SH-SY5Y (cell line): ENCODE data around the gene ZNF521.

Experiments used
- GATA2 ChIP-seq: IDR thresholded peaks from 2 replicates; pipeline ENCODE4 v1.6.1; 2011; ENCODE audit warnings: mild to moderate bottlenecking, low read depth, low read length
- GATA3 ChIP-seq: IDR thresholded peaks from 2 replicates; pipeline ENCODE4 v1.6.1; 2011; ENCODE audit warnings: low read depth, mild to moderate bottlenecking, low read length, moderate library complexity

Gene ZNF521

DNA sequence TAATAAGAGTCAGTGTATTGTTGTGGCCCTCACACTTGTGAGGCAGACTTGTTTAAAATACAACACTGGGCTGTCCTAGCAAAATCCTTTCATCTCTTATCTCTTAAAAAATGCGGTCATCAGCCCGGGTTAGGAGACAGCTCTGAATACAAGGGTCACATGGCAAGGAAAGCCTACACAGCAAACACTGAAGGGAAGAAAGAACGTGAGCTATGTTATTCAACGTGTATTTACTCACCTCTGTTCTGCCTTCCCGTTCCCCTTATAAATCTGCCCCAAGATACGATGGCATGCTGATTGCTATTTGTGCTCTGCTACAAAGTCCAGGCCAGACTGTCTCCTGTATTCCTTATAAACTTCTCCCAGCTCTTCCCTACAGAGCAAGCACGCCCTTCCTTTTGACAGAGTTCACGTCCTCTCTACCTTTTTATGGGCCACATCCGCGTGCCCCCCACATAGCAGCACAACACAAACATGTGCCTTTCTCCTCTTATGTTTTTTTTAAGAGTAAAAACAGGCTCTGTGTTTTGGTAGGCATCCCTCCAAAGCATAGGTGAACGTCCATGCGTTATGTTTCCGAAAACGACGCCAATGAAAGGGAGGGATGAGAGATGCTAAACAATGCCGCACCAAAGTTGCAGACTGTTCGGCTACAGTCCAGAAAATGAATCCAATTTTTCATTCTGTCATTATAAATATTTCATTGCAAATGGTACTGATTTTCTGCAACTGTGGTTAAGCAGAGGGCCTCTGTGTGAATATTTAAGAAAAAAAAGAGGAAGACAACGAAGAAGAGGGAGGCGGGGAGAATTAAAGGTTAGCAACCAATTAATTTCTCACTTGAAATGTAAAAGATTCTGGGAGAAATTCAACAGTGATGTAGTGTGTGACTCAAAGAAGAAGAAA lies 274.7 kb downstream of the ZNF521 start:
- TF ChIP-seq GATA3 (no peak), GATA2 (no peak)

DNA sequence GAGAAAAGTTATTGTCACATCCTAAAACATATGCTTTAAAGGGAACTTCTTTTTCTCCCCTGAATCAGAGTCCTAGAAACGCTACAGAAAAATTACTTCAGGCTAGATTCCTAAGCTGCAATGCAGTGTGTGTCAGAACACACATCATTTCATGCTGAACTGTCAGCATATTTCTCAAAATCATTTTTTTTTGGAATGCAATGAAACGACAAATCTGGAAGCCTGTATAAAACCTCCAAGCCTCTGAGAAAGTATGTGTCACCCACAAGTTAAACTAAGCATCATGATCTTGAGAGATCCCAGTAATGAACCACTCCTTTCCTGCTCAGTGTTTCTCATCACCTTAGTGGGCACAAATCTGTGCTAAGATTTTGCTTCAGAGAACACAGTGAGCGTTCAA lies 276.2 kb downstream of the ZNF521 start:
- no peak for TF ChIP-seq GATA2
- no peak for TF ChIP-seq GATA3

GRCh38 chr18:25075331-25075730 lies 276.6 kb downstream of the ZNF521 start:
- no peak for TF ChIP-seq GATA2
- TF ChIP-seq GATA3: no peak

DNA sequence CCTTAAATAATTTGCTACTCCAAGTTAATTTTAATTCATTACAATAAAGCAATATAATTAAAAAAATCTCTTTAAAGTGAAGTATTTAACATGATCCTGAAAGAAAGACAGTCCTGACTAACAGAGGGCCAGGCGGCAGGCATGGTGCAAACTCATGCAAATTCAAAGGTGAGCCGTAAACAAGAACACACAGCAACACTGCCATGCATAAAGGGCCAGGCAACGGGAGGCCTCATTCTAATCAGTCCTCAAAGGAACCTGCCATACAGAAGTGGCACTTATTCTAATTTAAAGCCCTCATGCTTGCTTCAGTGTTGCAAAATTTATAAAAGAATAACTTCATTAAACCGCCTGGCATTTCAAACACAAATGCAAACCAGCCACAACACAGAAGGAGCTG lies 277.0 kb downstream of the ZNF521 start:
- TF ChIP-seq GATA2 (no peak), GATA3 (no peak)

- TF ChIP-seq GATA3 (no peak), GATA2 (no peak)
Measured at GRCh38 chr18:25072205-25072604, 279.8 kb downstream of the ZNF521 start.

GRCh38 chr18:25067275-25068025 lies 284.5 kb downstream of the ZNF521 start:
- TF ChIP-seq GATA2 (no peak), GATA3 (no peak)

DNA sequence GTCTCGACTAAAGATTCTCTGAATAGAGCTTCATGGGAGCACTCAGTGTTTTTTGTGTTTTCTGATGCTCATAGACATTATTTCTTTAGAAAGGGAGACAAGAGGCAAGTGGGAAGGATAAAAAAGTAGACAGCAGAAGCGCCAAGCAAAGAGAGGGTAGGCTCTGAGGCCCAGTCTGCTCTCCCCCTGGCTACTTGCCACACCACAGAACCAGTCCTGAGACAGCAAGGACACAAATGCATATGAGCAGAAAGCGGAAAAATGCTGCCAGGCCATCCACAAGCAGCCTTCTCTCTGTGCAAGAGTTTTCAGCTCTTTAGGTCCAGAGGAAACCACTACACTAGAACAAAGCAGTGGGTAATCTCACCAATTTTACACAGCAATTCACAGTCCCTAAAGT lies 285.4 kb downstream of the ZNF521 start:
- TF ChIP-seq GATA3 (no peak), GATA2 (no peak)

- TF ChIP-seq GATA3: no peak
- no peak for TF ChIP-seq GATA2
Measured at GRCh38 chr18:25062720-25063119, 289.2 kb downstream of the ZNF521 start.

DNA sequence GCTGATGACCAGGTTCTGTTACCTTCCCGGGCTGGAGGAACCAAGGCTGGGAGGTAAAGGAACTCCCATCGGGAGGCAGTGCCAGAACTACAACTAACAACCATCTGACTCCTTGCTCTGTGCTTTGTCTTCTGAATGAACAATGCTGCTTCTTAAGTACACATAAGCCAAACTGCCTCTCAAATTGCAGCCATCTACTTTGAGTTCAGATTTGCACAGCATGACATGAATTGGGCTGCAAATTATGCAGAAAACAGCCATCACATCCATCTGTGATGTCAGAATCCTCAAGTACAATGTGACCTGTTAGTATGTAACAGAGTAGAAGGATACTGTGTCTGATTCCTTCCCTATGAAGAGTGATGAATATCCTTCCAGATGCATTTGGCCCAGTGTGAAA lies 290.6 kb downstream of the ZNF521 start:
- TF ChIP-seq GATA3: no peak
- no peak for TF ChIP-seq GATA2

DNA sequence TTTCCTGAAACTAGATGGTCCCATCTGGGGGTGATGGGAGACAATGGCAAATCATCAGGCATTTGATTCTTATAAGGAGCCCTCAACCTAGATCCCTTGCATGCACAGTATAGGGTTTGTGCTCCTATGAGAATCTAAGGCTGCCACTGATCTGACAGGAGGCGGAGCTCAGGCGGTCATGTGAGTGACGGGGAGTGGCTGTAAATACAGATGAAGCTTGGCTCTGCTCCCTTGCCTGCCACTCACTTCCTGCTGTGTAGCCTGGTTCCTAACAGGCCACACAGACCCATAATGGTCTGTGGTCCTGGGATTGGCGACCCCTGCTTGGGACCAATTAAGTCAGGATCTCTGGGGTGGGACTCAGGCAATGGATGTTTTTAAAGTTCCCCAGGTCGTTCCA lies 293.4 kb downstream of the ZNF521 start:
- TF ChIP-seq GATA2: no peak
- TF ChIP-seq GATA3: no peak

GRCh38 chr18:25057491-25058050 lies 294.4 kb downstream of the ZNF521 start:
- no peak for TF ChIP-seq GATA3
- TF ChIP-seq GATA2: no peak

- TF ChIP-seq GATA2 (no peak), GATA3 (no peak)
Measured at GRCh38 chr18:25056429-25056828, 295.5 kb downstream of the ZNF521 start.

DNA sequence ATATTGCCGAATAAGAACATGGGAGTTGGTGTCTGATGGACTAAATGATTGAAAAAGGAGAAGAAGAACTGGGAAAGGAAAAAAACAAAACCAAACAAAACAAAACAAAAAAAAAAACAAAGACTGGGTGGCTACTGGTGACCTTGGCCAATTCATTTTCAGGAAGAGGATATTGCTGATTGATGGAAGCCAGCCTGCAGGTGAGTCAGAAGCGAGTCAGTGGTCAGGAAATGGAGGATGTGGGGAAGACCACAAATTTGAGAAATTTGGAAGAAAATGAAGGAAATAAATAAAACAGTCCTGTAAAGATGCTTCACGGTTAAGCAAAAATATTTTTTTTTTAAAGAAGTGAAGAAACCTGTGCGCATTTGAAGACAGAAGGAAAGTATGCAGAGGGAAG lies 296.9 kb downstream of the ZNF521 start:
- no peak for TF ChIP-seq GATA2
- TF ChIP-seq GATA3: no peak

GRCh38 chr18:25053466-25053865 lies 298.5 kb downstream of the ZNF521 start:
- no peak for TF ChIP-seq GATA2
- TF ChIP-seq GATA3: no peak

GRCh38 chr18:25052511-25052921 lies 299.4 kb downstream of the ZNF521 start:
- no peak for TF ChIP-seq GATA3
- TF ChIP-seq GATA2: no peak

GRCh38 chr18:25050605-25051004 lies 301.4 kb downstream of the ZNF521 start:
- TF ChIP-seq GATA3 (no peak), GATA2 (no peak)
